Measurements from ENCODE around the gene FIBIN.

DNA sequence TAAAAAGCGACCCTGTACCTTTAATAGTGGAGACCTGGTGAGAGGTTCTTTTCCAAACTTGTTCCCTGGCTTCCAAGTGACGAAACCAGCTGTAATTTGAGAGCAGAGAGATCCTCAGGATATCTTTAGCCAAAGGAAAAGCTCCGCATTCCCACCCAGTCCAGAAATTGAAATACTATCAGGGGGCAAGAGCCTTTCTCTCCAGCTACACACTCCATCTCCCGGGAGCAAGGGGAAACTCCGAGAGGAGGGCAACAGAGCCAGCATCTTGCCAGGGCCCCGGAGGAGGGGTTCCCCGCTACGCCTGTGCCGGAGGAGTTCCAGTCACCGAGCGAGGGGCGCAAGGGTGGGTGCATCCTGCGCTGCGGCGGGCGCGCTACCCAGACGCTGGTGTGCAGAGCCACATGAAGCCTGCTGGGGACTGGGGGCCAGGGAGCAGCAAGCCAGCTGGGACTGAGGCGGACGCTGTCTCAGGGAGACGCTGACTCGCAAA lies at the start of gene FIBIN:
- TF ChIP-seq ZFX (IDR thresholded peaks at IDR 0.05) = no peak
- TF ChIP-seq, protein P1, sequence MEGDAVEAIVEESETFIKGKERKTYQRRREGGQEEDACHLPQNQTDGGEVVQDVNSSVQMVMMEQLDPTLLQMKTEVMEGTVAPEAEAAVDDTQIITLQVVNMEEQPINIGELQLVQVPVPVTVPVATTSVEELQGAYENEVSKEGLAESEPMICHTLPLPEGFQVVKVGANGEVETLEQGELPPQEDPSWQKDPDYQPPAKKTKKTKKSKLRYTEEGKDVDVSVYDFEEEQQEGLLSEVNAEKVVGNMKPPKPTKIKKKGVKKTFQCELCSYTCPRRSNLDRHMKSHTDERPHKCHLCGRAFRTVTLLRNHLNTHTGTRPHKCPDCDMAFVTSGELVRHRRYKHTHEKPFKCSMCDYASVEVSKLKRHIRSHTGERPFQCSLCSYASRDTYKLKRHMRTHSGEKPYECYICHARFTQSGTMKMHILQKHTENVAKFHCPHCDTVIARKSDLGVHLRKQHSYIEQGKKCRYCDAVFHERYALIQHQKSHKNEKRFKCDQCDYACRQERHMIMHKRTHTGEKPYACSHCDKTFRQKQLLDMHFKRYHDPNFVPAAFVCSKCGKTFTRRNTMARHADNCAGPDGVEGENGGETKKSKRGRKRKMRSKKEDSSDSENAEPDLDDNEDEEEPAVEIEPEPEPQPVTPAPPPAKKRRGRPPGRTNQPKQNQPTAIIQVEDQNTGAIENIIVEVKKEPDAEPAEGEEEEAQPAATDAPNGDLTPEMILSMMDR (conservative IDR thresholded peaks at IDR 0.05) = no peak
